ENCODE data around the gene SNX9.

SNX9 gene

GRCh38 chr6:157804448-157805327 is 18.4 kb upstream of the SNX9 start:
- DNase-seq = peak; percentile 37

DNA sequence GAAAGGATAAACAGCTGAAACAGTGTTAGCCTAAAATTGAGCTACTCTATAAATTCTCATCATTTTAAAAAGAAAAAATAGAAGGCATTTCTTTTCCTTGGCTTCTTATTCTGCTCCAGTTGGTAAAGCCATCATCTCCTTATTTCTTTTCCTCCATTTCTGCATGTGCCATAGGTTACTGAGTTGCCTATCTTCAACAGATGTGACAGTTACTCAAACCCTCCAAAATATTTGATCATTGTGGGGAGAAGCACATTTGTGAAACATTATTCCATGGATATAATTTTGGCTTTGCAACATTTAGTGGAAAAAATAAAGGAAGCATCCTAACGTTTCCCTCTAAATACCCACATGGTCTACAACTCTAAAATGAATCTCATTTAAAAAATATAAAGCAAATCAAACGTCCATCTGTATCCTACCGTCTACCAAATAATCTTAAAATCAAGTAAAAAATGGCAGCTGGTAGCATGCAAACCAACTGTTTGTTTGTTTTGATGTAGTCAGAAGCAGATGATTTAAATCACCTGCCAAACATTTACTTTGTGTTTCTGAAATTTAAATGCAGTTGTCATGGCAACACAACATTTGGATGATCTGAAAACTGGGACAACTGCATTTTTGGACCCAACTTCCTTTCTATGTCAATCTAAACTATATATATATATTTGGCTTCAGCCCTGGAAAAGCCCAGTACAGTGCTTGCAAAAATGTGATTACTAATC is 16.8 kb upstream of the SNX9 start:
- DNase-seq = no peak

DNA sequence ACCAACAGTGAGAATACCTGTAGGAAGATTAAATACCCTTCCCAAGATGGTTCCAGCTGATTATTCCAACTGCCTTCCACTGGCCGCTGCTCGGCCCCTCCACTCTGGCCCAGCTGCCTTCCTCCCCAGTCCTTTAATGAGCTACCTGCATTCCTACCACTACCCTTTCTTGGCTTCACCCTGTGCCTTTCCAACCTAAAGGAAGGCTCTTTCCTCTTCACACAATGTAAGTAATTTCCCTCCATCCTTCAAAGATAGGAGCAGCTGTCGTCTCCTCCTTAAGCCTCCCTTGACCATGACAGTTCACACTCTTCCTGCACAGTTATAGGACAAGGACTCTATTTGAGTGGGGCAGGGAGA is 16.2 kb upstream of the SNX9 start:
- no peak for DNase-seq

DNA sequence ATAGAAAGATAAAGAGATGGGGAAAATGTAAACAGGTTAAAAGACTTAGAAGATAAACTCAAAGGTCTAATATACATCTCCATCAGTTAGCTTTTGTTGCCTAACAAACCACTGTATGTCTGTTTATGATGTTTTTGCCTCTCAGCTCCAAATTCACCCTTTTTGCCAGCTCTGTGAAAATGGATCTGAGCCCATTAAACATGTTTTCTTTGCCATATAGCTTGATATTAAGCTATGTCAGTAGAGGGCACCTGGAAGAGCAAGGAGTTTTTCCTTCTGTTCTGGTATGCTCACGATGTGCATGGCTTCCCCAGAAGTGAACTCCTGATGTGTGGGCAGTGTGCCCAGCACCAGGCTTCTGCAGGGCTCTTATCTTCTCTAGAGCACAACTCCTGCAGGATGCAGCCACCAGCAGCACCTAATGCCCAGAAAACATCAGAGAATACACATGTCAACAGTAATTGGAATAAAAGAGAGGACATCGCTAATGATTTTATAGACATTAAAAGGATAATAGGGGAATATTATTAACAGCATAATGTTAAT is 14.6 kb upstream of the SNX9 start:
- DNase-seq = no peak

- DNase-seq = no peak
These were observed 13.4 kb upstream of the SNX9 start for GRCh38 chr6:157809613-157810012.

GRCh38 chr6:157811137-157811475 is 11.9 kb upstream of the SNX9 start:
- no peak for DNase-seq

GRCh38 chr6:157811476-157812173 is 11.4 kb upstream of the SNX9 start:
- DNase-seq = no peak

DNA sequence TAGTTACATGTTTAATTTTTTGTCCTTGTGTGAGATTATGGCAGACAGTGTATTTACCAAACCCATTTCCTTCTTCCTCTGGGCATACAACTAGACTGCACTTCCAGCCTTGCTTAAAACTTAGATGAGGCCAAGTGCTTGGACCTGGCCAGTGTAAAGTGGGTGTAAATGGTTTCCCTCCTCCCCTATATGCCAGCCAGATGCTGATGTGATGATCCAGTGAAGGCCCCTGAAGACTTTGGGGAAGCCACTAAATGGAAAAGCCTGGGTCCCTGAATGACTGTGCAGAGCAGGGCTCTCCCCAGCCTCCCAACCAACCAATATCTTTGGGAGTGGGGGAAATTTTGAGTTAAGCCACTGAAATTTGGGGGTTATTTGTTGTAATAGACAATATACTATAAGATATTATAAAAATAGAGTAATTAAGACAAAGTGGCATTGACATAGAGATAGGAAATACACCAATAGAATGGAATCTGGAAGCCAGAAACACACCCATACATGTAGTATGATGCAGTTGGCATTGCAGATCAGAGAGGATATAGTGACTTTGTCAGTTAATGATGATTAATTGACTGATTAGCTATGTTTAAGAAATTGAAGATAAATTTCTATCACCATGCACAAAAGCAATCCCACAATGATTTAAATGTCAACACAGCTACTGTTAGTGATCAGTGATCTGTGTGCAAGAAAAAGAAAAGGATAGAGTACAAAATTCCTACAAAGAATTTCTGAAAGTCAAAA is 10.4 kb upstream of the SNX9 start:
- no peak for DNase-seq

DNA sequence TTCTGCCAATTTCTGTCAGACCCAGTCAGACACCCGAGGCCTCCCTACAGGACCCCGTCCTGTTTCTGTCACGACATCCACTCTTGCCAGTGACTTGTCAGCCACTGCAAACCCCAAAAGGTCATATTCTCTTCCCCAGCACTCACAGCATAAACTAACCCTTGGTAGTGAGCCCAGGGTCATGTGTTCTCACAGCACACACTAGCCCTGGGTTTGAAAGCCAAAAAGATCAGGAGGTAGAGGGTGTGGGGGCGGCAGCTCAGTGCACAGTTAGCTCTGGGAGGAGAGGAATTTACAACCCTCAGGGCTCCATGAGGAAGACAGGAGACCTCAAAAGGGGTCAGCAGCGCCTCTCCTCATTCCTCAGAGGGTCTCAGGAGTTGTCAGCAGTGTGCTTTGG is 9.9 kb upstream of the SNX9 start:
- DNase-seq = no peak

DNA sequence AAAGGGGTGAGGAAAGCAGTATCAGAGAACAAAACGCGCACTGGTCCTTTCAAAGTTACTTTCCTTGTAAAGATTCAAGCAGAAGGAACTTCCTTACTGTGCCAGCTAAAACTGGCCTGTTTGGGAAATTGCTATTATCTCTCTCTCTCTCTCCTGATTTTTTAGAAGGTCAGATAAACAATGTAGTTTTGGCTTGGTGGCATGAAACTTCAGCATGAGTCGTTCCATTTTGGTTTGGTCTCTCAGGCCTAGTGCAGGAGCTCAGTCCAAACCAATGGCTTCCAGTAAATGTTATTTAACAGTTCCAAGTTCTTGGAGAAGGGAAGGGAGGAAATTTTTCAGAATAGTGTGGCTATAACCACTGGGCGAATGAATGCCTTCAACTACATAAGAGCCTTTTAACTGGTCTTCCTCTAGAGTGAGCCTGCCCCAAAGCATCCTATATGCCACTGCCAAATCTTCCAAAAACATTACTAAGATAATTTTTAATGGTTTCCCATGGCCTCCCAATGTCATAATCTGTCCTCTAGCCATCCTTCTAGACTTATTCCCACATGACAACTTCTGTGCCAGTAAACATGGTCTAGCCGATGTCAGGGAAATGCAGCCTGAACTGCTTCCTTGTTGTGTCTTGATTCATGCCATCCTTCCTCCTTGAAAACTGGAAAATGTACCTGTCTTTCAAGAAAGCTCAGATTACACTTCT is 9.1 kb upstream of the SNX9 start:
- DNase-seq = peak; percentile 74

DNA sequence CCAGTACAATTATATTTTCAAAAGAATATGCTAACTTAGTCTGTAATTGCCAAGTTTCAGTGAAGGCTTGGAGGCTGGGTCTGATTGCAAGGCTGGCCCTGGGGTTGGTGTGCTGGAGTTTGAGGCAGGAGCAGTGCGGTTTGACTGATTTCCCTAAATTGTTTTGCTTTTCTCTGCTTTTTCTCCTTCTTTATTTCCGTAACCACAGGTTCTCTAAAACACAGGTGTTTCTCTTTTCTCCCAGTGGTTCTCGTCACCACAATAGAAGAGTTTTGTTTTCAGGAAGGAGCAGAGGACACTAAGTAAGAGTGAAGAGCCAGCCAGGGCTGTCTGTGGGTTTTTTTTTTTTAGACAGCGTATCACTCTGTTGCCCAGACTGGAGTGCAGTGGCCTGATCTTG is 8.2 kb upstream of the SNX9 start:
- DNase-seq = no peak

DNA sequence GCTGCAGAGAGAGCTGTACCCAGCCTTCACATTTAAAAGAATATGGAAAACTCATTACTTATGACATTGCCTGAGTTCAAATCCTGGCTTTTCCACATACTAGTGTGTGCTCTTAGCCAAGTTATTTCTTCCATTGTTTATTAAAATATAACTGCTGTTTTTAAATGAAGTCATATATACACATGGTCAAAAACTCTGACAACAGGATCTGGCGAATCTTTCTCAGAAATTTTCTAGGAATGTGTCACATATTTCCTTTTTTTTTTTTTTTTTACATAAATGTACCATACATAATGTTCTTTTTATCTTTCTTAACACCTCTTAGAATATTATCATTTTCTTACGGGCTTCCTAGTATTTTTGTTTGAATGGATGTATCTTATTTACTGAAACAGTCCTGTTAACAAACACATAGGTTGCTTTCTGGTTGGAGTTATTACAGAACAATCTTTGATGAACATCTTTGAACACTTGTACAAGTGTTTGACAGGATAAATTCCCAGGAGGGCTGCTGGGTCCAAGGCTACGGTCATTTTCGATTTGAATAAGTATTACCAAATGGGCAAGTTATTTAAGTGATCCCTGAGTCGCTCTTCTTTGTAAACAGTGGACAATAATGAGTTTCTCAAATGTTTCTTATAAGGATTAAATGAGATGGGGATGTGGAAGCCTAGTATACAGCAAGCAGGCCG is 1.6 kb upstream of the SNX9 start:
- no peak for DNase-seq

- no peak for DNase-seq
These were observed 623 bp upstream of the SNX9 start for GRCh38 chr6:157822245-157823000.

GRCh38 chr6:157823528-157824370 is 703 bp downstream of the SNX9 start:
- DNase-seq = peak; percentile 62

GRCh38 chr6:157825243-157825904 is 2.3 kb downstream of the SNX9 start:
- peak; percentile 80 for DNase-seq

DNA sequence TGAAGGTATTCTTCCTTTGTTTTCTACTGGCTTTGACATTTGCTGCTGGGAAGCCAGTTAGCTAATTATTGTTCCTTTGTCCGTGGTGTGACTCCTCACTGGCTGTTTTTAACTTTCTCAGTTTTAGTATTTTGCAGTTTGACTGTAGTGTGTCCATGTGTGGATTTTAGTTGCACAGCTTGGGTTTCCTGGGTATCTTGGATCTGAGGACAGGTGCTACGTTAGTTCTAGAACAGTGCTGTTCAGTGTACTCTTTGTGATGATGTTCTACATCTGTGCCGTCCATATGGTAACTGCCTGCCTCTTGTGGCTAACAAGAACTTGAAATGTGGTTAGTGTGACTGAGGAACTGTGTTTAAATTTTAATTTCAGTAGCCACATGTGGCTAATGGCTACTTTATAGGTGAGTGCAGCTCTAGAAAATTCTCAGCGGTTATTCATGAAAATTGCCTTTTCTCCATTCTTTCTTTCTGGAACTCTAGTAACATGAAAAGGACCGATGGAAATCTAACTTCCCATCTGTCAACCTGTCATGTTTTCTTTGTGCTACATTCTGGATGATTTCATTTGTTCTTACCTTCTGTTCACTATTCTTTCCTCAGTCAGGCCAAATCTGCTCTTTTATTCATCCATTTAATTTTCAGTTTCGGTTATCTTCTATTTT is 7.4 kb downstream of the SNX9 start:
- no peak for DNase-seq

DNA sequence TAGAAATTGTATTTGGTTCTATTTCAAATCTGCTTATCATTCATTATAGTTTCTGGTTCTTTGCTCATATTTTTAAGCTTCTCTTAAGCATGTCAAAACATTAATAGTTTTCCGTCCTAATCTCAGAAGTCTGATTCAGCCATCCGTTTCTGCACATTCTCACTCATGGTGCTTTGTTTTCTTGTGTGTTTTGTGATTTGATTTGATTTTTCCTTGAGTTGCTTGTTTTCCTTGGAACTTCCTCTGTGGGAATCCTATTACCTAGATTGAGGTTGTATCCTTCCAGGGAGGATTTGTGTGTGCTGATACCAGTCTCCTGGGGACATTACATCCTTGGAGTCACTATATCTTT is 7.9 kb downstream of the SNX9 start:
- no peak for DNase-seq

- no peak for DNase-seq
These were observed 8.6 kb downstream of the SNX9 start for GRCh38 chr6:157831424-157832249.

Data from fibroblast of skin of right biceps (primary cell).